ENCODE measurements around the gene UBL7.

UBL7 gene

DNA sequence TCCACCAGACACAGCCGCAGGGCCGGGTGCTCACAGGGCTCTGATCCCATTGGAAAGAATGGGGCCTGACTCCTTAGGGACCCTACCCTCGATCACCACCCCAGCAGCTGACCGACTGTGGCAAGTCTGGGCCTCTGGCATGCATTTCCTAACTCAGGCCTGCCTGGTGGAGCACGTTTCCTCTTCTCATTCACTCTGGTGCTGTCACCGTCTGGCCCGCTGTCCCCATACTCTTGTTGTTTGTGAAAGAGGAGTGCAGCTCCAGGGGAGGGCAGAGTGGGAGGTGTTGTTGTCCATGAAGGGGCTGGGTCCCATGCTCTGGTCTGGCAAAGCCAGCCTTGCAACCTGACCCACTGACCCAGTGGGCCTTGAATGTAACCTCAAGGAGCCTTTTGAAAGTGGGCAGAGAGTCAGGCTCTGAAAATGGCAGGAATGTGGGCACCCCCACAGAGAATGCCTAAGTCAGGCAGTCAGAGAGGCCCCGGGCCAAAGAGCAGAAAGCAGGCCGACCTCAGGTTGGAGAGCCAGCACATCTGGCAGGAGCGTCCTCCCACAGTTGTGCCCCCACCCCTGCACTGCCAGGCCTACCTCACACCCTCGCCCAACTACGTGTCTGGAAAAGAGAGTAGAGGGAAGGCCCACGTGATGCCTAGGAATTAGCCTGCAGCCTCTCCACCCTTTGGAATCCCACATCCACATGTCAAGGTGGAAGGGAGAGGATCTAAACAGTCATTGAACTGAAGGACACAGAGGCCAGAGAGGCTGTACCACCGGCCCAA, 38.1 kb downstream of the UBL7 start:
- TF ChIP-seq, protein P1, sequence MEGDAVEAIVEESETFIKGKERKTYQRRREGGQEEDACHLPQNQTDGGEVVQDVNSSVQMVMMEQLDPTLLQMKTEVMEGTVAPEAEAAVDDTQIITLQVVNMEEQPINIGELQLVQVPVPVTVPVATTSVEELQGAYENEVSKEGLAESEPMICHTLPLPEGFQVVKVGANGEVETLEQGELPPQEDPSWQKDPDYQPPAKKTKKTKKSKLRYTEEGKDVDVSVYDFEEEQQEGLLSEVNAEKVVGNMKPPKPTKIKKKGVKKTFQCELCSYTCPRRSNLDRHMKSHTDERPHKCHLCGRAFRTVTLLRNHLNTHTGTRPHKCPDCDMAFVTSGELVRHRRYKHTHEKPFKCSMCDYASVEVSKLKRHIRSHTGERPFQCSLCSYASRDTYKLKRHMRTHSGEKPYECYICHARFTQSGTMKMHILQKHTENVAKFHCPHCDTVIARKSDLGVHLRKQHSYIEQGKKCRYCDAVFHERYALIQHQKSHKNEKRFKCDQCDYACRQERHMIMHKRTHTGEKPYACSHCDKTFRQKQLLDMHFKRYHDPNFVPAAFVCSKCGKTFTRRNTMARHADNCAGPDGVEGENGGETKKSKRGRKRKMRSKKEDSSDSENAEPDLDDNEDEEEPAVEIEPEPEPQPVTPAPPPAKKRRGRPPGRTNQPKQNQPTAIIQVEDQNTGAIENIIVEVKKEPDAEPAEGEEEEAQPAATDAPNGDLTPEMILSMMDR (IDR thresholded peaks at IDR 0.05; ENCODE audit: control insufficient read depth, insufficient read depth, low read depth, low read length, missing control alignments): no peak
- no peak overlapping the region for H3K4me3 ChIP-seq (ENCODE audit: control insufficient read depth, low read depth, low read length)
- DNase-seq (ENCODE audit: low read depth): no peak

DNA sequence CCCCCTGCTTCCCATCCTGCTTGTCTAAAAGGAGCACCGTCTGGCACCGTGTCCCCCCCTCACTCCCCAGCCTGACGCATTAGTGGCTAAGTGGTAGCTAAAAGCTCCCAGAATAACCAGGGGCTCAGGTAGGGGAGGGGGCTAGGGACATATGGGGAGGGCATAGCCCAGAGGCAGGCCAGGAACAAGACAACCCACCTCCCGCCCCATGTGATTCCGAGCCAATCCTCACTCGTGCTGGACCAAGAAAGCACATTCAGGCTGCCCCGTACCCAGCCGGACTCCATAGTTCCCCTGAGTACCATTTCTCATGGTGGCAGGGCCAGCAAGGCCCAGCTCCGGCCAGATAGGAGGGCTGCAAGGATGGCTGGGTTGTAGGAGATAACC, 38.7 kb downstream of the UBL7 start:
- TF ChIP-seq, protein P1 (IDR thresholded peaks at IDR 0.05; ENCODE audit: control insufficient read depth, insufficient read depth, low read depth, low read length, missing control alignments): no peak
- no peak for DNase-seq (ENCODE audit: low read depth)

DNA sequence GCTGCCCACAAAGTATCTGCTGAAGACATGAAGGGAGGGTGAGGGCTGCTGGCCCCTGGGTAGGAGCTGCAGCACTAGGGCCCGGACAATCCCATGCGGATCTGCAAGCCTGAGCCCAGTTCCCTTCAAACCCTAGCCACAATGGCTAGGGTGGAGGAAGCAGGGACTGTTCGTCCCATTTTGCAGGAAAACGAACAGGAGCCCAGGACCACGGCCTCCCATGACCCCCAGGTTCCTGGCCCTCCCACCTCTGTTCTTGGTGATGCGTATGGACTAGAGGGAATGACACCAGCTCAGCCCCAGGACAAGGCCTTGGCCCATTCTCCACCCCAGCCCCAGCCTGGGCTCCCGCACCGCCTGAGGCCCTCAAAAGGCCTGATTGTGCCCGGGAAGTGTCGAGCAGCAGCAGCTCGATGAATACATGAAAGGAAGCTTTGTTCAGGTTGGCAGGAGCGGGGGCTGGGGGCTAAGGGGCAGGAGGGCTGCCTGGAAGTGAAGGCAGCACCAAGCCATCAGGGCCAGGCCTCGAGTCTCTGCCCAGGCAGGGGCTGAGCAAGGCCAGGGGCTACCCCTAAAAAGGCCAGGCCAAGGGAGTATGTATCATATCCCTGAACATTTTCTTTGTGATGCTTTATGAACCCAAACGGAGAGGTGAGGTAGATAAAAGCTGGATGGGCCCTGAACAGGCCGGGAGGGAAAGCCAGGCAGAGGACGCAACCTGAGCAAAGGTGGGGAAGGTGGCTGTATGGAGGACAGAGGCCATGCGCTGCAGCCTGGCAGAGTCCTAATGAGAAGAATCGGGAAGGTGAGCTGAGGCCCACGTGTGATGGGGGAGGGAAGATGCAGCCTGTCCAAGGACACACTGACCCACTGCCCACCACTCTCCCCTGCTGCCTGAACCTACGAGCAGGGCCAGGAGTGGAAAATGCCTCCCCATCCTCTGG, 39.4 kb downstream of the UBL7 start:
- no peak overlapping the region for H3K4me3 ChIP-seq (ENCODE audit: control insufficient read depth, low read depth, low read length)
- TF ChIP-seq, protein P1 (IDR thresholded peaks at IDR 0.05; ENCODE audit: control insufficient read depth, insufficient read depth, low read depth, low read length, missing control alignments): no peak
- DNase-seq (ENCODE audit: low read depth): no peak

More for the DNA sequence above, 38.7 kb downstream of the UBL7 start:
- no peak overlapping the region for H3K4me3 ChIP-seq (ENCODE audit: control insufficient read depth, low read depth, low read length)

DNA sequence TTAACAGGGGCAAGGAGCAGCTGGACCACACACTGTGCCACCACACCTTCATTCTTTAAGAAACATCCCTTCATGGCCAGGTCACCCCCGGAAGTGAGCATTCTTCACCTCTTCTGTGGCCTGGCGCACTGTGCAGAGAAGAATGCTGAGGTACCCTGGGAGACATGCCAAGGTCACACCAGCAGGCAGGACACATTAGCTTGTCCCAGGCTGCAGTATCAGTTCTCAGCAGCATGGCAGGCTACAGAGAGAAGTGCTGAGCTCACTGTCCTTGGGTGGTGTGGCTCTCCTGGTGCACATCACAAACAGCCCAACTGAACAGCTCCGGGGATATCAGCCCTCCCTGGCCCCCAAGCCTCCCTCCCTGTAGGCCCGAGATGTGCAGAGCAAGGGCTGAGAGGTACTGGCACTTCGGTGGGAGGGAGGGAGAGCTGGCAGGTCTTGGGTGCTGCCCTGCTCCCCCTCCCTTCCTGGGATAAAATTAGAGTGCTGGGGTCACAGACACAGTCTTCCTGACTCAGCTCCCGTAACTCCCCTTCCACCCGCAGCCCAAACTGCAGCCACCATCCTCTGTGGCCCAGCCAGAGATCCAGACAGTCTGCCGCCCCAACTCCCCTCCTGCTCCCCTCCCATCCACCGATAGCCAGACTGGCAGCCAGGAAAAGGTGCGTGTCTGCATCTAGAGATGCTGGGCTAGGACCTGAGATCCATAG, 40.6 kb downstream of the UBL7 start:
- TF ChIP-seq, protein P1 (IDR thresholded peaks at IDR 0.05; ENCODE audit: control insufficient read depth, insufficient read depth, low read depth, low read length, missing control alignments): no peak
- no peak overlapping the region for H3K4me3 ChIP-seq (ENCODE audit: control insufficient read depth, low read depth, low read length)
- DNase-seq (ENCODE audit: low read depth): no peak

DNA sequence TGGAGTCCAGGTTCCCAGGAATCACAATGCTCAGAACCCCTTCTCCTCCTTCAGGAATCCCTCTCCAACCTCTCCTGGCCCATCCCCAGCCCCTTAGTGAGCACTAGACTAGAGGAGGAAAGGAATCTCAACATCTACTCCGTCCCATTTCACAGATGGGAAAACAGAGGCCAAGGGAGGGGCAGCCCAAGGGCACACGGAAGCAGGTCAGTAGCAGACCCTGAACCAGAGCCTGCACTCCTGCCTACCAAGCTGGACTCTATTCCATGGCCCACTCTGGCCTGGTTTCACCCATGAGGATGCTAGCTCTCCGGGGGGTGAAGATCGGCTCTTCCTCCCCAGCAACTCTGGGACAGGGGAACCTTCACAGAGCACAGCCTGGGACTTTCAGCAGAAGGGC, 41.5 kb downstream of the UBL7 start:
- no peak overlapping the region for H3K4me3 ChIP-seq (ENCODE audit: control insufficient read depth, low read depth, low read length)
- DNase-seq (ENCODE audit: low read depth): no peak
- TF ChIP-seq, protein P1 (IDR thresholded peaks at IDR 0.05; ENCODE audit: control insufficient read depth, insufficient read depth, low read depth, low read length, missing control alignments): no peak
